Ramos (cell line): ENCODE results near the gene CDC5L.
"Not testable (repeated sequence)": the region's sequence is repeated elsewhere in the genome, so short reads cannot be mapped to it uniquely, and the experiment has no call there.

Experiments used
- in situ Hi-C: fragments of 300-500 bp; cut with MboI; formaldehyde crosslinking; loops from one replicate; pipeline ENCODE4 v1.14.3; 2022; ENCODE audit warnings: low sequenced_read_pairs; ENCODE audit not compliant: unreplicated experiment

Gene CDC5L

DNA sequence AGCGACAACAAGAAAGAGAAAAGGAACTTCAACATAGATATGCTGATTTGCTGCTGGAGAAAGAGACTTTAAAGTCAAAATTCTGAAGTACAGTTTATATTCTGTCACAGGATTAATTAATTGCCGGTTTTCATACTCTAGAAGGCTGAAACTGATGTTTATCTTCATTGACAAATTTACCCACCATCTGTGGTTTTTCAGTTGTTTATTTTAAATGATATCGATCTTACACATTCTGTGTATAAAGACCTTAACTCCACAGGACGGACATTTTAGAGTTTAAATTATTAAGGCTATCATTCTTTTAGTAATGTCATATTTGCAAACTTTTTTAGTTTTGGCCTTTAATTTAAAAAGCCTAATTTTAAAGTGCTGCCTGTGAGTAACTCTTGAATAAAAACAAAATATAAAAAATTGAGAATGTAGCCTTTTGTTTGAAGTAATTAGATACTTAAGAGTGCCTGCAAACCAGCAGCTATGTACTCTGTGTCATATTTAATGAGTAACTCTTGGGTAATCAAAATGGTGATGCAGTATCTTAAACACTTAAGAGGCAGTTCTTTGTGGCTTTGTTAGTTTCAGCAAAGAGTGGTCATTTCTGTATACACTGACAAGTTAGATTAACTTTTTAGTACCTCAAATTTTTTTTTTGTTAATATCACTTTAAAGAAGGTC, 59.3 kb downstream of the CDC5L start:
- in situ Hi-C loops, result no loop called here

DNA sequence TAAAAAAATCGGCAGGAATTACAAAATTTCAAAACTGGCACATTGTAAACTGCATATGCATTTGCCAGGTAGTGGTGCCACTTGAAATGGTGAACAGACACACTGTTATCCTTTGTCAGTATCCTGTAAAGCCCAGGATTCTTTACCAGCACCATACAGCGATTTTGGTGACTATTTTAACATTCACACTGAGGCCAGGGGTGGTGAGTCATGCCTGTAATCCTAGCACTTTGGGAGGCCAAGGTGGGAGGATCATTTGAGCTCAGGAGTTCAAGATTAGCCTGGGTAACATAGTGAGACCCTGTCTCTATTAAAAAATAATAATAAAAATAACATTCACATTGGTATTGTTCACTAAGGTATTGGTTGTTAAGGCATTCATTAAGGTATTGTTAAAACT, 61.7 kb downstream of the CDC5L start:
- in situ Hi-C loops, result not testable (repeated sequence)

DNA sequence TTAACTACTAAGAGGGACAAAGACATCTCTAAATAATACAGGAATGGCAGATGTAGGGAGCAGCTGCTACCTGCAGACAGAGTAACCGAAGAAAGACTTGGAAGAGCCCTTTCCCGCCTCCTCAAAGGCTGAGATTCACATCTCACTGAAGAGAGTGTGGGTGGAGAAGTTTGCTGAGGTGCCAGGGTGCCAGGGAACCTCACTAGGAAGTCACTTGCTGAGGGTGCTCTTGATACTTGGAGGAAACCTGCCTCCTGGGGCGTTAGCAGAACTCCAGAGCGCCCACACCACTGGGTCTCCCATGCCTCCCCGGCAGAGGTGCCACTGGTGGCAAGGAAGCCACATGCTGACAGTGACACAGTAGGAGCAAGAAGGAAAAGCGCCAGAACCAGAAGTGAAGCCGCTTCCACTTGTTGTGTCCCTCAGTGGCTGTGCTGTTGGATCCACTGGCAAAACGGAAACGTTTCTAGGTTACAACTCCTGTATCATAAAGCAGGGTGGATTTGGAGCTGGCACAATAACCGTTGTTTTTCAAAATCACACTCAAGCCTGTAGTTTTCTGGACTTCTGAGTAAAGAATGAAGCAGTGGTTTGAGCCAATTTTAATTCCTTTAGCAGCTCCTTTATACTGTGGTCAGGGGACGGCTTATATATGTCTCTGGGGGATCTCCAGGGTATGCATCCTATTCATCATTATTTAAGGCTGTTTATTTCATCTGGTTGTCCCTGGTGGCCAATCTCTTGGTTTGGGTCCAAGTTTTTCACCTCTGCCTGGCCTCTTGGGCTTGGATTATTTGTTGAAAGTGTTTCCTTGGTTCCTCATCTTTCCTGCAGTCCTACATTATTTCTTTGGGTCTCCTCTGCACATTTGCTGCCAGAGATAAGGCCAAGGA, 64.5 kb downstream of the CDC5L start:
- in situ Hi-C loops, result no loop called here

DNA sequence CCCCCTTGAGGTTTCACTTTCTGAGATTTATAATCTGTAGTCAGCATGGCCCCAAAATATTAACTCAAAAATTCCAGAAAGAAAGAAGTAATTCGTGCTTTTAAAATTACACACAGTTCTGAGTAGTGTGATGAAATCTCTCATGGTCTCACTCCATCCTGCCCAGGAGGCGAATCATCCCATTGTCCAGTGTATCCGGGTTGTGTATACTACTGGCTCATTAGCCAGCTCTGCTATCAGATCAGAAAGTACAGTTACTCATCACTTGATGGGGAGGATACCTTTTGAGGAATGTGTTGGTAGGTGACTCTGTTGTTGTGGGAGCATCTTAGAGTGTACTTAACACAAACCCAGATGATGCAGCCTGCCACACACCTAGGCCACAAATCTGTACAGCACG, 65.2 kb downstream of the CDC5L start:
- in situ Hi-C loops, result no loop called here

DNA sequence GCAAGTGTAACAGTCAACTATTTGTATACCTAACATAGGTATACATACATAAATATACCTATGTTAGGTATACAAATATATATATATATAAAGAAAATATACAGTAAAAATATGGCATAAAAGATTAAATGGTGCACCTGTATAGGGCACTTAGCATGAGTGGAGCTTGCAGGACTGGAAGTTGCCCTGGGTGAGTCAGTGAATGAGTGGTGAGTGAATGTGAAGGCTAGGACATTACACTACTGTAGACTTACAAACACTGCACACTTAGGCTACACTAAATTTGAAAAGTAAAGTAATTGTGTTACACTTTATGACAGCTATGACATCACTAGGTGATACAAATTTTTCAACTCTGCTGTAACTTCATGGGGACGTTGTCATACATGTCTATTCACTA, 65.6 kb downstream of the CDC5L start:
- in situ Hi-C loops, result no loop called here

DNA sequence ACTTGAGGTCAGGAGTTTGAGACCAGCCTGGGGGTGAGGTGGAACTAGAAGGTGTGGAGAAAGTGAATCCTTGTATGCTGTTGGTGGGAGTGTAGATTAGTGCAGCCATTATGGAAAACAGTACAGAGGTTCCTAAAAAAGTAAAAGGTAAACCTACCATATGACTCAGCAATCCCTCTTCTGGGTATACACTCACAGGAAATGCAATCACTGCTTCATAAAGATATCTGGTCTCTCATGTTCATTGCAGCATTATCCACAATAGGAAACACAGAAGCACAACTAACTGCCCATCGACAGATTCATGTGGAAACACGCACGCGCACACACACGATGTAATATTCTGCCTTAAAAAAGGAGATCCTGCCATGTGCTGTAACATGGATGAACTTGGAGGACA, 66.7 kb downstream of the CDC5L start:
- in situ Hi-C loops, result no loop called here

DNA sequence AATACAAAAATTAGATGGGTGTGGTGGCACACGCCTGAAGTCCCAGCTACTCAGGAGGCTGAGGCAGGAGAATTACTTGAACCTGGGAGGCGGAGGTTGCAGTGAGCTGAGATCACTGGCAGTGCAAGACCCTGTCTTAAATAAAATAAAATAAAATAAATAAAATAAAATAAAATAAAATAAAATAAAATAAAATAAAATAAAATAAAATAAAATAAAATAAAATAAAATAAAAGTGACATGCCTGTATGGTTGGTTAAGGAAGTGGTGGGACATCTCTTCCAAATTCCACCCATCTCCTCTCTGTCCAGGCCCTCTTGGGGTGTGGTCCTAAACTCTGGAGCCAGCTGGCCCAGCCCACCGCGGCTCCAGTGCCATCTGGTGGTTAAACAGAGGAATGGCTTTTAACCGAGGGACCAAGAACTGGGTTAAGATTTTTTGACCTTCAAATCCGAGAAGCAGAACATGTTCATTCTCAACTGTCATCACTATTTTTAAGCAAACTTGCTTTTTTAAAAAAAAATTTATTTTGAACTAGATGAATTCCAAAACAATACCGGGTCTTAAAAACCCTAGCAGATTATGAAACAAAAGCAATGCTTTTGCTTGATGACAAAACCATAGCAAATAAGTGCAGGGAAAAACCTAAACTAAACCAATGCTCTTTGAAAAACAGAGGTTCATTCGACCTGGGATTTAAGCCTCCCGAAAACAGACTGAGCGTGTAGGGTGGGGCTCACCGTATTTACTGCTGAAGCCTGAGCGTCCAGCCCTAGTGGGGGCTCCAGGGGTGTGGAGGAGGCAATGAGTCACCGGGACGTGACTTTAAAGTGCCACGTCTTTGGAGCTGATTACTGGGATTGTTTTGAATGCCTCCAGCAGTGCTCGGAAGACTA, 68.8 kb downstream of the CDC5L start:
- in situ Hi-C loops, result no loop called here

DNA sequence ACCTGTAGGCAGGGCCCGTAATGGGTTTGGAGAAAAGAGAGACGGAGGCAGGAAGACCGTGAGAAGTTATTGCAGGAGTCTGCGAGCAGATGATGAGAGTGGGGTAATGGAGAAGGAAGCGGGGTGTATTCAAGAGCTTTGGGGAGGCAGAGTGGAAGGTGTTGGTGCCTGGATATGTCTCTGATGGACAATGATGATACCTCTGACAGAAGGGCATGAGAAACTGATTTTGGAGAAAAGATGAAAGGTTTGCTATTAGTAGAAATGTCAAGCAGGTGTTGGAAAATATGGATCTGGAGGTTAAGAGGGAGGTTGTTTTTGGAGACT, 69.4 kb downstream of the CDC5L start:
- in situ Hi-C loops, result no loop called here

DNA sequence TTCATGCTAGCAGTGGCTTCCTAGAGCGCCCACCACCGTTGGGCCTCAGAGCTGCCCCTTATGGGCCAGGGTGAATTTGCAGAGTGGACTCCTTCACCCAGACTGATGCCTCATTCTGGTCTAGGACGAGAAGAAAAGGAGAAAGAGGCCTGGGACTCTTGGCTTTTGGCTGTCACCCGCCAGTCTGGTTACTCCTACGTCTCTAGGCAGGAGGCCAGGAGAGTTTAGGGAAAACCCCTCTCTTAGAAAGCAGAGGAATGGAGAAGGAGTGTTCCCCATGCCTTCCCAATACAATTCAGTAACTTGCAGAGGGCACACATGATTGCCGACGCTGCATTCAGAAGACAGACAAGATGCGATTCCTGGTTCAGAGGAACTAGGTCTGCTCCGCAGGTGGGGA, 70.1 kb downstream of the CDC5L start:
- in situ Hi-C loops, result no loop called here

DNA sequence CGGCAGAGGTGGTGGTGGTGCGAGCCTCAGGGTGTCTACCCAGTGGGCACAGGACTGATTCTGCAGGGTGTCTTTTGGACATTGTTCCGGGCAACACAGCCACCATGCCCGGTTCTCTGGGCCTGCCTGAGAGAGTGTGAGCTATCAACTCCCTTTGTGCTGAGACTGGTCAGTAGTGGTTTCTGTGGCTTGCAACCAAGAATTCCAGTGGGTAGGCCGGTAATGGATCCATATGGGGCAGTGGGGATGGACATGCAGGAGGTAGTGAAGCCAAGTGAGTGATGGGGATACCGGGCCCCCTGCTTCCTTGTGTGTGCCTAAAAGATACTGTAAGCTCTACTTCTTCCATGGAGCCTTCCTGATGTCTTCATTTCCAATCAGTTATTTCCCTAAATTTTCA, 71.0 kb downstream of the CDC5L start:
- in situ Hi-C loops, result no loop called here

DNA sequence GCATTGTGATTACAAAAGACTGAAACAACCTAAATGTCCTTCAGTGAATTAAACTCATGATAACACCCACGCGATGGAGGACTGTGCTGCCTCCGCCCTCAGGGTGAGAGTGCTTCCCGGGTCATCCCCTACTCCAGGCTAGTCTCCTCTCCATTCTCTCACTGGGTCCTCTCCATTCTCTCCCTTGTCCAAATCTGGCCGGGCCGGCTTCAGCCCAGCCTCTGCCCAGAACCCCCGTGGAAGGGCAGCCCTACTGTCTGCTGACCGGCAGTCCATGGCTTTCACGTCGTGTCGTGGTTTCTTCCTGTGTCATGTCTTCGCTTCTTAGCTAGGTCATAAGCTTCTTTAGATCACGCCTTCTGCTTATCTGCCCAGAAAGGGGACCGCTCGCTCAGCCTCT, 74.8 kb downstream of the CDC5L start:
- in situ Hi-C loops, result no loop called here

DNA sequence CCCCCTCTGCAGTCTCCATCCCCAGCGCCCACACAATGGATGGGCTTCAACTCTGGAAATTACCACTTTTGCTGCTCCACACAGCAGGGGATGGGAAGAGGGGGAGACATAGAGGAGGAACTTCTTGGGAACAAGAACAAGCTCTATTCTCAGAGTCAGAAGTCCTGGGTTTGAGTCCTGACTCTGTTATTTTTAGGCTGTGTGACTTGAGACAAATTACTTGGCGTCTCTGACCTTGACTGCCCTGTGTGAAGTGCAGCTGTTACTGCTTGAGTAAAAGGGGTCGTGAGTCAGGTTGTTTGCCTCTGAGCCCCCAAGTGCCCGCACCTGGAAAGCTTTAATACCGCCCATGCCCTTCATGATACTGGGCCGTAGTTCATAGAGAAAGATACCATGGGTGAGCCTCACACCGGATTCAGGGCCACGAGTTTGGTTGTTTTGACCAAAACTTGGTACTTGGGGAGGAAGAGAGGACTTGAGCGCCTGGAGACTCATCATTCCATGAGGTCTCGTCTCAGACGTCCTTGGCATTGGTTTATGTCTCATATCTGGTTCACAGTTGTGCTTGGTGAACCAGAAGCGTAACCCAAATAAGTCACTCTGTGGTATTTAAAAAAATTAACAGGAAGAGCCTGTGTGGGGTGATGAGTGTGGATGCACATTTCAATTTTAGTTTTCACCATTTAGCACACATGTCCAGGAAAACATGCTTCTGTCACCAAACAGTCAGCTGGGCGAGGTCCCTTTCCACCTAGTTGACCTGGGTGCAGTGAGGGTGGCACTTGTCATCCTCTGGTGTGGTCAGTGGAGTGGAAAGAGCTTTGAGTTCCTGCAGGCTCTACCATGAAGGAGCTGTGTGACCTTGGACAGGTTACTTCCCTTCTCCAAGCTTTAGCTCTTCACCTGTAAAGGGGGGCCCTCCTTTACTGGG, 75.6 kb downstream of the CDC5L start:
- in situ Hi-C loops, result no loop called here

DNA sequence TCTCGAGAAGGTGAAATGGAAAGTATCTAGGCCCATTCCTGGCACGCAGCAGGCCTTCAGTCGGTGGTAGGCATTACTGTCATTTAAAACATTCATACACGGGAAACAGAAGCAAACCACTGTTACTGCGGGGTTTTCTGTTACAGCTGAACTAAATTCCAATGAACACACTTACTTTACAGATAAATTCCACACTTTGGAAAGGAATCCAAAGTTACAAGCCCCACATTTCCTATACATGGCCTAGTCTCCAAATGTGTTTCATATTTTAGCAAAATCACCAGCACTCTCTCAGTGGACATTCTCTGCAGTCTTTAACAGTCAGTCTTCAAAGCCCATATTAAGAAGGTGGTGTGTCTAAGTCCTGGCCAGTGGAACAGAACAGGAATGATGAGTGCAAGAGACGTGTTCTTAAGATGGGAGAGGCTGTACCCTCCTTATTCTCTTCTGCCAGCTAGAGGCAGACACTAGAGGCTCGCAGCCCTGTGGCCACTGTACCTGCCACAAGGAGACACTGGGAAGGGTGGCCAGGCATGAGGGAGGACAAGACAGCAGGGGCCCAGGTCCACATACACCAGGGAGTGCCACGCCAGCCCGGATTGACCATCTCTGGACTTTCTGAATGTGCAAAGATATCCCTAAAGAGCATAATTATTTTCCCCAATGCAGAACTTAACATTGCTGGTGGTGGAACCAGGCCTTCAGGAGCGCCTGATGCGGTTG, 76.4 kb downstream of the CDC5L start:
- in situ Hi-C loops, result no loop called here

DNA sequence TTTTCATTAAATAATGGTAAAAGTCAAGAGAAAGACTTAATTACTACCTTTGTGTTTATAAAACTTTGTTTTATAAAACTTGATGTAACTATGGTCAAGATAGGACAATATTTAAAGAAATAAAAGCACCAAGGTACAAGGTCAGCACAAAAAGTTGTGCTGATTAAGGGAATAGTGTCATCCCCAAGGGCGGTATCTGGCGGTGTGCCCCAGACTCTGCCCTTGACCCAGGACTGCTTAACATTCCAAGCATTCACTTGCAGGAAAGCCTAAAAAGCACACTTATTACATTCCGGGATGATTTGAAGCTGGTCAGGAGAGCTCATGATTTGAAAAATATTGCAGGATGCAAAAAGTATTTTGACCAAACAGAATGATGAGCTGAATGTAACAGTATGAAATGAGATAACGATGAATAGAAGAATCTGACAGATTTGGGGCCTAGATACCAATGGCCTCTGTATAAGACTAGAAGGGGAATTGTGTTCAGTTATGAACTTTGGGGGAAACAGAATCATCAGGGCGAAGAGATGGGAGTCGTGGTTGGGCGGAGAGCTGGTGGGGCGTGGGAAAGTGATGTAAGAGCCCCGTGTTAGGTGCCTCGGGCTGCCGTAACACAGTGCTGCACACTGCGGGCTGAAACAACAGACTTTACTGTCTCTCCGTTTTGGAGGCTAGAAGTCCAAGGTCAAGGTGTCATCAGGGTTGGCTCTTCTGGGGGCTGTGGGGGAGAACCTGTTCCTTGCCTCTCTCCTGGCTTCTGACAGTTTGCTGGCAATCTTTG, 77.2 kb downstream of the CDC5L start:
- in situ Hi-C loops, result no loop called here

DNA sequence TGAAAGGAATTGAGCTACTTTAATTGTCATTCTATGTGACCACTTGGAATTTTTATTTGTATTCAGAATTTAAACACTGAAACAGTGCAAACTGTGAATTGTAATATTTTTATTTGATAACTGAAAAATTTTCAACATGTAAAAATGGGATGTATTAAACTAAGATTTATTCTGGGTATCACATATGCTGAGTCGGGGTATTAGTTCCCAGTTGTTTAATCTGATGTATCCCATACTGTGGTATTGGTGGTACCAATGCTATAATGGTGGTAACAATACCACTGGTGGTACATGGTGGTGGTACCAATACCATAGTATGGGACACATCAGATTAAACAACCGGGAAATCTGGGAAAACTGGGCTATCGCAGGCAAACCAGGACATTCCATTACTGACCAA, 79.4 kb downstream of the CDC5L start:
- in situ Hi-C loops, result no loop called here

DNA sequence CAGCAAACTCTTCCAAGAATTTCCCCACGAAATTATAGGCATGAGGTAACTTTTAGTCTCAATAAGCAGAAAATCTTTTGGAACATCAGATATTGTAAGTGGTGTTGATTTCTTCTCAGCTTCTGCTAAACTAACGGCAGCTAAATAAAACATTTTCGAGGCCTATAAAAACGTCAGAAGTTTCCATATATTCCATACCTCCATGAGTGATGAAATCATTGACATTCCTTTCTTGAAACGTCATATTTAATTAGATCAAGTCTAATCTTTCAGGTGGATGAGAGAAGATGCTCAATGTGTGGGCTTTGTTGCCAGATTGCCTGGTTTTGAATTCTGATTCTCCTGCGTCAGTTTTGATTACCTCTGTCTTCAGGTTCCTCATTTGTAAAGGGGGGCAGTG, 81.3 kb downstream of the CDC5L start:
- in situ Hi-C loops, result no loop called here

DNA sequence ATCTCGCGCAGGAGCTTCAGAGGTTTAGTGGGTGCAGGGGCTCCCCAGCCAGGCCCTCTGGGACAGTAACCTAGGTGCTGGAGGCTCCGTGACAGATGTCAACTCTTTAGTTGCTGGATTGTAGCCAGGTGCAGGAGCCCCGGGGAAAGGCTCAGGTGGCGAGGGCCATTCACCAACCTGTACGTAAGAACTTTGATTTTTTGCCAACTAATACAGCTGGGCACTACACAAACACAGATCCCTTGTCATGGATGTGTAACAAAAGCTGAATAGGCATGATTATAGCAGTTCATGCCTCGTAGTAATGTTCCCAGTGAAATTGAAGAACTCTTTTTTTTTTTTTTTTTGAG, 82.6 kb downstream of the CDC5L start:
- in situ Hi-C loops, result no loop called here

DNA sequence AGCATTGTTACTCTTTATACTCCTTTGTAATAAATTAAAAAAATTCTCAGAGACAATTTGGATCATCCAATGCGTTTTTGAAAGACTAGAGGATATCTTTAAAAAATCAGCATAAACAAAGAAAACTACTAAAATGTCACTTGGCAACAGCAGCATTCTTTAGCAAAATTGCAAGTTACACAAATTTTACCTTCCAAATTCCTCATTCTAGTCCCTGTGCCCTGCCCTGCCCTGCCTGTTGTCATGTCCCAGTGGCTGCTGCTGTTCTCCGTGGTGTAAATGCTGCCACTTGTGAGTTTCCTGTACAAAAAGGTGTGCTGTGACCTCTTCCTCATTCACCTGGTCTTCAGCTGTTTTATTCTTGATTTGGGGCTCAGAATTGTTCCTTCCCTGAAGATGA, 83.2 kb downstream of the CDC5L start:
- in situ Hi-C loops, result no loop called here
